NCI-H2196 treated with DMSO at 0.1 percent for 48 hours (cell line): ENCODE results near the gene NAV2.

Experiments
- DNase-seq: peaks from one replicate; lab custom pipeline; 2025; ENCODE audit not compliant: unreplicated experiment; lab: John Stamatoyannopoulos, UW

The NAV2 gene

DNA sequence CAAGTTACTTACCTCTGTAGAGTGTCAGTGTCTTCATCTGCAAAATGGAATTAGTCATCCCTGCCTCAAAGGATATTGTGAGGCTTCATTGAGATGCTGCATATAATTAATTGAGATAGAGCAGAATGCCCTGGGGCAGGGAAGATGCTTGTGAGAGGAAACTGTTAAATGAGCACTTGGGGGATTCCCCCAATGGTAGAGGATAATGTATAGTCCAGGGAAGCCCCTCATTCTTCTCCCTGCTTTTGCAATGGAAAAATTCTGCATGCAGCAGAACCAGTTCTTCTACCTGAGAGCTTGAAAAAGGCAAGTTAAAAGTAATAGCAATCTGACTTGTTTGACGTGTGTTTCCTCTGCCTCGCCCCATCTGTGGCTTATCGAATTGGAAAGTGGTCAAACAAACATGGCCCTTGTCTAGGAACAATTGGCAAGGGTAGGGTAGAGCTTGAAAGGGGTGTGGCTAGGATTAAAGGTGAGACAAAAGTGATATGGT lies 90.9 kb downstream of the NAV2 start:
- DNase-seq = no peak

- no peak for DNase-seq
Measured at GRCh38 chr11:19805376-19805775, 92.7 kb downstream of the NAV2 start.

- no peak for DNase-seq
Measured at GRCh38 chr11:19805827-19806226, 93.2 kb downstream of the NAV2 start.

DNA sequence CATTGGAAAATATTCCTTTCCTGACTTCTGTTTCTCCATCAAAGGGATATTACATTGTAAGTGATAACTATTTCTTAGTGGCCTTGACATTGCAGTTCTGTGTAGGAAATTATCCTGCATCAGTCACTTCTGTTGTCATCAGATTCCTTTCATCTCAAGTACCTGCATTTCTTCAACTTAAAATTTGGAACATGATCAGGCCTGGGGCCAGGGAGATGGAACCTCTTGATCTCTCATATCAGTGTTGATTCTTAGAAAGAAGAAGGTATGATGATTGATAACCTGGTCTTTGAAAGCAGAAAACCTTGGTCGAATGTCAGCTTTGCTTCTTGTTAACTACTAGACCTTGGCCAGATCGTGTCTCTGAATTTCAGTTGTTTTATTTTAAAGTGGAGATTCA lies 93.6 kb downstream of the NAV2 start:
- no peak for DNase-seq

DNA sequence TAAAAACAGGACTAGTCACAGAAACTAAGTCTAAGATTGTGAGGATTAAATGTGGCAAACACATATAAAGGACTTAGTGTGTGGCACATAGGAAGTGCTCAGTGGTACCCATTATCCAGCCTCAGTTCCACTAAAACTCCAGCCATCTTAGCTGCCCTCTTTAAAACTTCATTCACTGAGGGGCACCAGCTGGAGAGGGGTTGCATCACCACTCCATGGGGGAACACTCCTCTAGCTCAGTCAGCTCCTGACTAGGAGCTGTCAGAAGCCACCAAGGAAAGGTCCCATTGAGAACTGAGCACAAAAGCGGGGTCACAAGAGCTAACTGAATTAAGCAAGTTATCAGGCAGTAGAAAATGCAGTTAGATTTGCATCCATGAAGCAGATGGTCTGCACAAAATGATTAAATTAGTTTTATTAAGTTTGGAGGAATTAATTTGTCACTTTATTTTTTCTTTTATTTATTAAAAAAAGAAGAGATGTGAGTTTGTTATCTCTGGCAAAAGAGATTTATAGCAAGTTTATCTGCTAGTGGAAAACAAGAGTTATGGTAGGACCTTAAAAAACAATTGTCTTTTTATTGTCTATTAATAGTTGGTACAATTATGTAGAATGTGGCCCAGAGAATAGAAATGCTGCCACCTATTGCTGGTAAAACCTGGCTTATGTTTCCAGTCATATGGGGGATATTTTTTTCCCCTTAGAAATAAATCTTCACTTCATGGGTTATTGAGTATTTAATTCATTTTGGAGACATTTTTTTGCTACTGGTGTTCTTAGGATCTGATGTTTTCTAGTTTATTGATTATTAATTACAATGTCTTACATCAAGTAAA lies 95.7 kb downstream of the NAV2 start:
- DNase-seq = no peak

DNA sequence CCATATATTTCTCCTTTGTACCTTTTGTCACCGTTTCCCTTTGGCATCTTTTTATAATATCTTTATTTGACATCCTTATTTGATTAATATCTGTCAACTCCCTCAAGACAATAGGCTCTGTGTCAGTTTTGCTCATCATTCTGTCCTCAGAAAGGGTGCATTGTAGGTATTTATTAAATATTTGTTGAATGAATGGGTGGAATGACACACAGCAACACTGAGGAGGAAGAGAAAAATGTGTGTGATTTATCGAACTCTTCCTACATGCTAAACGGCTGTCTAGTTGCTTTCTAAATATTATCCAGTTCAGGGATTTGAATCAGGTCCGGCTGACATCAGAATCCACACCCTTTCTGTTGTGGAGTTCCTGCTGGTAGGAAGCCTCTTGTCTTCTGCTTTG lies 98.2 kb downstream of the NAV2 start:
- DNase-seq = no peak

DNA sequence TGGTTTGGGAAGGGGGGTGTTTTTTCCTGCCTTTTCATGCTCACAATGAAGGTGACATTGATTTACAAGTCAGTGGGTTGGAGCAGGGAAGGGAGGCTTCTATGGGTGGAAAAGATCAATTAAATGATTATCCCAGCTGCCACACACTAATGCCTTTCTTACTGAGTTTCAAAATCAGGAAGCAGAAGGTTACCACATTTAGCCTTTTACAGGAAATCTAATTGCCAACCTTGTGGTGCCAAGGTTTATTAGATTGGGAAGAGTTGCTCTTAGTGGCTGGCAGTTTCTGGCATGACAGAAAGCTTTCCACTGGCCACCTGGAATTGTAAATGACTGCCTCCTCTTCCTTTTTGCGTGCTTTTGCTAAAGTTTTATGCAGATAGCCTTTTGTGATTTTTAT lies 98.7 kb downstream of the NAV2 start:
- DNase-seq = no peak

GRCh38 chr11:19812096-19812495 lies 99.5 kb downstream of the NAV2 start:
- no peak for DNase-seq

- no peak for DNase-seq
Measured at GRCh38 chr11:19812710-19813109, 100.1 kb downstream of the NAV2 start.

GRCh38 chr11:19813158-19813879 lies 100.7 kb downstream of the NAV2 start:
- no peak for DNase-seq

DNA sequence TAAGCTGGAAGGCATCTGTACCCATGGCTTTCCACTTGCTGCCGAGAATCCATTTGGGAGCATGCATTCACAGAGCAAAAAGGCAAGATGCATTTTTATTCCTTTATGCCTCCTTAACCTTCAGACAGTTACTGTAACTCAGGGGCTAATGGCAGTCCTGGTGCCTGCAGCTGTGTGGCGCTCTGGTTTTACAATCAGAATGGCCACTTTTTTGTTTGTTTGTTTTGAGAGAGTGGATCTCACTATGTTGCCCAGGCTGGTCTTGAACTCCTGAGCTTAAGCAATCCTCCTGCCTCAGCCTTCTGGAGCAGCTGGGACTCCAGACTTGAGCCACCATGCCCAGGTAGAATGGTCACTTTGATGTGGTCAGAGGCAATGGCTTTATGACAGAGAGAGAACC lies 101.8 kb downstream of the NAV2 start:
- DNase-seq = no peak

- DNase-seq = no peak
Measured at GRCh38 chr11:19816040-19816439, 103.4 kb downstream of the NAV2 start.

- no peak for DNase-seq
Measured at GRCh38 chr11:19816817-19817216, 104.2 kb downstream of the NAV2 start.

DNA sequence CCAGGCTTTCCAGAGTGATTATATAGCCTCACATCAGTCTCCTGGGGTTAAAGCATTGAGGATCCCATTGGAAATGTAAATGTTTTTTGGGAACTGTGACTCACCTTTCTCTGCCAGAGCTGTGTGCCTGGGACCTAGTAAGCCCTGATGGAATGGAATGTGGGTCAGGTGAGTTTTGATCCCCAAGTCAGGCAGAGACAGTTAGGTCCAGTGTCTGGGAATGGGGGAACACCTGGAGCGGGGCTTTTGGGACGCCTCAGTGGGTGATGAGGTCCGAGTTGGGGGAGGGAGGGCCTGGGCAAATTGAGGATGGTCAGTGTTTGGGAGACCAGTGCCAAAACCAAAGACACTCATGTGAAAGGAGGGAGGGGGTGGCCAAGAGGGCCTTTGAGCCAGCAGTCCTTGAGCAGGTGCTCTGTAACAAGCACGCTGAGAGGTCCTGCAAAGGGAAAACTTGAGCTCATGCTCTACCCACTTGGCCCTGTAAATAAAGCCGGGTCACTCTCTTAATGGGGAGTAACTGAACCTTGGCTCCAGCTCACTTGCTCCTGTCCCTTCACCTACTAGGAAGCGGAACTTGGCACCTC lies 104.7 kb downstream of the NAV2 start:
- DNase-seq = peak; percentile 61

DNA sequence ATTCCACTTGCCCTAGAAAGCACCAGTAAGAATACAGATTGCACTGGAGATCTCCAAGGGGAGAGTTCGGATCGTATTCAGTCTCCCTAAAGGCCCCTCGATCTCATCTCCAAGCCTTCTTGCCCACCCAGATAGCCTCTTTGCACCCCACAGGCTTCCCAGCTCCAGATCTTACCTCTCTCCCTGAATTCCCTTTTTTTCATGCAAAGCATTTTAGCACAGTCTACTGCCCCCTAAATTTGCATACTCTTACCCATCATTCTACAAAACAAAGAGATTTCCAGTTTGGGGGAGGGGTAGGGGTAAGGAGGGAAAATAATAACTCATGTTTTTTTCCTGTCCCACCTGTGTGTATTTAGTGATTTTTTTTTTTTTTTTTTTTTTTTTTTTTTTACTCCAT lies 105.2 kb downstream of the NAV2 start:
- DNase-seq = no peak

DNA sequence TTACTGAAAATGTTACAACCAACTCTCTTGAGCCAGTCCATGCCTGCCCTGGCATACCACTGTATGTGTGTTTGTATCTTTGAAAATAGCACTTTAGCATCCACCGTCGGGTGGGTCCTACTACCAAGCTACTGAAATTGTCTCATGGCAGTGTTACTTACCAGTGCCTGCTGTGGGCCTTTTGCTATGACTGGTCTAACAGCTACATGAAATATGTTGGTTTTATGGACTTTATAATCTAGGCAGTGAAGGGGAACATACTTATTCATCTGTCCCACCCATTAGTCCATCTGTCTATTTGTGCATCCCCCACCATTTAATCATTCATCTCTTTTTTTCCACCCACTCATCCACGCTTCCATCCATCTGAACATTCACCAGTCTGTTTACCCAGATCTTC lies 106.0 kb downstream of the NAV2 start:
- DNase-seq = no peak

- no peak for DNase-seq
Measured at GRCh38 chr11:19819148-19819547, 106.5 kb downstream of the NAV2 start.

DNA sequence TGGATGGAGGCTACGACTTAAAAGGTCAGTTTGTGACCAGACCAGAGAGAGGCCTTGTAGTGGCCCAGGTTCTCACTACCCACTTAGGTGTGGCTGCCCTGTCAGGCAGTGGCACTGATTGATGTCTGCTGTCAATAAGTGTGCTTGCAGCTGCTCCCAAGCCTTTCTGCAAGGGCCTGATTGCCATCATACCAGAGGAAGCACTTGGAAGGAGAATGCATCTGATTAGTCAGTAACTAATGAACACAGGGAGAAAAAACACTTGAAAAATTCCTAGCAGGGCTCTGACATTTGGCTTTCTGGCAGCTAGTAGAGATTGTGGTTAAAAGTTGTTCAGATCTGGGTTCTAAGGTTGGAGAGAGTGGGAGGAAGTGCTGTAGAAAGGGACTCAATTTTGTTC lies 107.5 kb downstream of the NAV2 start:
- DNase-seq = no peak

DNA sequence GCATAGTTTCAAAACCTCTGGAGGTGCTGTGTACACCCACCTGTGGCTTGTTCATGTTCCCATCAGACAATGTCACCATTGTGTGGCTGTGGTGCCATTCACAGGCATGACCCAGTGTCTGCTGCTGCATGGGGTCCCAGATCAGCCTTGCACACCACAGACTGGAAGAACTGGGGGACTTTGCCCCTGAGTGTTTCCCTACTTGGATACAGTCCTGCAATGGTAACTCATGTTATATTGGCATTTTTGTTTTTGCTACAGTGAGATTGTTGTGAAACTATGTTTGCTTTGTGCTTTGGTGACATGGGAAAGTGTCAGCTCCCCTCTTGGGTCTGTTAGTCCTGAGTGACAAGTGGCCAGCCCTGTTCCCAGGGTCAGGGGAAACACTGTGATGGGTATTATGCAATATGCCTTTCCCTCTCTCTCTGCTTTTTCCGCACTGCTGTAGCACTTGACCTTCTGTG lies 108.8 kb downstream of the NAV2 start:
- DNase-seq = no peak

DNA sequence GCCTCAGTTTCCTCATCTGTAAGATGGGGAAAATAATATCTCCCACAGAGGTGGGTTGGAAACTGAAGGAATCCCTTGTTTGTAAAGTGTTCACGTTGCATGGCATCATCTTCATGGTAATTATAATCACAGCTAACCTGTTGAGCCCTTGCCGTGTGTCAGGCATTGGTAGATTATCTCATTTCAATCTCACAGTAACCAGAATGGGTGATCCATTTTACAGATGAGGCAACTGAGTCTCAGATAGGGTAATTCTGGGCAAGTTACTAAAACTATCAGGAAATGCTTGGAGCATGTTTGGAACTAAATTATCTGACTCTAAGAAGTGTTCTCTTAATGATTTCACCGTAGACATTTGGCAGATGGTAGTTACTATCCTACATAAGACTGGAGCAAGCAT lies 109.4 kb downstream of the NAV2 start:
- DNase-seq = no peak

DNA sequence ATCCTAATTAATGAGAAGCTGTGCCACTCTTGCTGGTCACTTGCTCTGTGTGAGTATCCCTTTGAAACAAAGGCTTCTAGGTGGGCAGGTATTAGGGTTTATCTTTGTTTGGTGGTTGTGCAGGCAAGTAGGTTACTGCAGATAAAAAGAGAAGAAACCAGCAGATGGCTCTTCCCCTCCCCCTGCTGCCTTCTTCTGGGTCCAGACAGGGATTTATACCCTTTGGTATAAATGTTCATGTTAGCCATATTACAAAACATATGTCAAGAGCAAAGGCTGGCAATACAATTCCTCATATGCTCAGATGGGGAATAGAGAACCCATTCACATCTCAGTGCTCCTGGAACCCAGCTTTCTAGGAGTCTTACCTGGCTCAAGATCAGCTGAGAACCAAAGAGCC lies 109.9 kb downstream of the NAV2 start:
- no peak for DNase-seq

- no peak for DNase-seq
Measured at GRCh38 chr11:19826606-19827005, 114.0 kb downstream of the NAV2 start.
